Astrocyte (in vitro differentiated cells and primary cell): ENCODE measurements around the gene ADGRG4. TPM values are rescaled to one million over a fixed set of nuclear protein-coding genes. Genes with fewer than 3 reads are reported as not detected.

Source experiments
- DNase-seq: peaks from one replicate; pipeline ENCODE4 v3.0.0-alpha.2; 2010; ENCODE audit warnings: low read depth
- FAIRE-seq: peaks from 2 replicates; lab custom pipeline; 2011; peaks lifted over from hg19 to GRCh38; lab: Jason Lieb, UNC
- H2AFZ ChIP-seq: 2 replicates; pipeline ENCODE4 v1.6.0; 2012; ENCODE audit warnings: low read depth, low read length, inconsistent platforms
- H3K27ac ChIP-seq: 2 replicates; pipeline ENCODE4 v1.5.1; 2011; ENCODE audit warnings: low read depth, low read length, inconsistent platforms
- H3K27me3 ChIP-seq: 2 replicates; pipeline ENCODE4 v1.6.0; 2011; ENCODE audit warnings: low read length, inconsistent platforms; ENCODE audit not compliant: insufficient read depth
- H3K36me3 ChIP-seq: 2 replicates; pipeline ENCODE4 v1.5.1; 2011; ENCODE audit warnings: low read length, inconsistent platforms; ENCODE audit not compliant: insufficient read depth
- H3K4me1 ChIP-seq: 2 replicates; pipeline ENCODE4 v1.5.1; 2011; ENCODE audit warnings: low read length, inconsistent platforms; ENCODE audit not compliant: insufficient read depth
- H3K4me2 ChIP-seq: 2 replicates; pipeline ENCODE4 v1.6.0; 2012; ENCODE audit warnings: low read length, inconsistent platforms
- H3K4me3 ChIP-seq: 2 replicates; pipeline ENCODE4 v1.5.1; 2011; ENCODE audit warnings: low read depth, mild to moderate bottlenecking, low read length, inconsistent platforms; ENCODE audit not compliant: insufficient read depth
- H3K79me2 ChIP-seq: 2 replicates; pipeline ENCODE4 v1.6.0; 2012; ENCODE audit warnings: mild to moderate bottlenecking, low read length, inconsistent platforms; ENCODE audit not compliant: insufficient read depth
- H3K9ac ChIP-seq: 2 replicates; pipeline ENCODE4 v1.6.0; 2012; ENCODE audit warnings: mild to moderate bottlenecking, low read length, inconsistent platforms
- H3K9me3 ChIP-seq: 2 replicates; pipeline ENCODE4 v1.5.1; 2012; ENCODE audit warnings: low read depth, mild to moderate bottlenecking, low read length, inconsistent platforms; ENCODE audit not compliant: insufficient read depth
- H4K20me1 ChIP-seq: 2 replicates; pipeline ENCODE4 v1.6.0; 2012; ENCODE audit warnings: low read length, inconsistent platforms; ENCODE audit not compliant: insufficient read depth
- H3K27ac Mint-ChIP-seq: one replicate; pipeline ENCODE4 v1.8.0; 2021; ENCODE audit warnings: mild to moderate bottlenecking, mixed read lengths; ENCODE audit not compliant: unreplicated experiment
- H3K27me3 Mint-ChIP-seq: one replicate; pipeline ENCODE4 v1.8.0; 2021; ENCODE audit warnings: low read depth, mixed read lengths; ENCODE audit not compliant: unreplicated experiment
- H3K36me3 Mint-ChIP-seq: one replicate; pipeline ENCODE4 v1.8.0; 2021; ENCODE audit warnings: low read depth, mixed read lengths; ENCODE audit not compliant: unreplicated experiment
- H3K4me1 Mint-ChIP-seq: one replicate; pipeline ENCODE4 v1.8.0; 2021; ENCODE audit warnings: low read depth, mixed read lengths; ENCODE audit not compliant: unreplicated experiment
- H3K4me3 Mint-ChIP-seq: one replicate; pipeline ENCODE4 v1.8.0; 2021; ENCODE audit warnings: mild to moderate bottlenecking, moderate library complexity, mixed read lengths; ENCODE audit not compliant: unreplicated experiment
- H3K9me3 Mint-ChIP-seq: one replicate; pipeline ENCODE4 v1.8.0; 2021; ENCODE audit warnings: mild to moderate bottlenecking, mixed read lengths; ENCODE audit not compliant: unreplicated experiment
- CTCF ChIP-seq: IDR thresholded peaks from 2 replicates; pipeline ENCODE4 v1.5.1; 2011; ENCODE audit warnings: low read depth, mild to moderate bottlenecking, inconsistent platforms, low read length, moderate library complexity; ENCODE audit not compliant: insufficient read depth
- EZH2 ChIP-seq: IDR thresholded peaks from 2 replicates; pipeline ENCODE4 v1.6.1; 2012; ENCODE audit warnings: mild to moderate bottlenecking, low read length, inconsistent platforms; ENCODE audit not compliant: insufficient read depth
- total RNA-seq: library from RNA; stranded (reverse); gene quantifications from 2 replicates; pipeline ENCODE4 v1.2.1, GENCODE V29; 2021

ADGRG4 gene
- total RNA-seq, 1 donor from 2014 or later: 0.14 TPM

- FAIRE-seq: peak; percentile 82
Observed at GRCh38 chrX:136397001-136397400, 96.2 kb downstream of the ADGRG4 start.

GRCh38 chrX:136405126-136405525 is 104.4 kb downstream of the ADGRG4 start:
- H4K20me1 ChIP-seq: no peaks in the 10 kb centered on the region

More at GRCh38 chrX:136397001-136397400, 96.2 kb downstream of the ADGRG4 start:
- H3K27me3 Mint-ChIP-seq: no peaks in the 10 kb centered on the region
- peaks cover 2% of the 10 kb centered on the region for H3K9me3 Mint-ChIP-seq
- DNase-seq: no peak
- no peak overlapping the region for H3K4me3 Mint-ChIP-seq
- Histone ChIP-seq H3K4me2 (no peak overlapping the region), H3K9ac (no peak overlapping the region), H3K27ac (no peak overlapping the region), H3K4me1 (no peaks in the 10 kb centered on the region), H3K9me3 (no peaks in the 10 kb centered on the region), H3K36me3 (no peaks in the 10 kb centered on the region), H3K4me3 (no peak overlapping the region), H3K79me2 (no peaks in the 10 kb centered on the region), H2AFZ (no peak overlapping the region), H4K20me1 (no peaks in the 10 kb centered on the region), H3K27me3 (no peaks in the 10 kb centered on the region)
- no peak overlapping the region for H3K27ac Mint-ChIP-seq
- H3K36me3 Mint-ChIP-seq: no peaks in the 10 kb centered on the region
- no peaks in the 10 kb centered on the region for H3K4me1 Mint-ChIP-seq
- no peak for TF ChIP-seq EZH2
- no peak for TF ChIP-seq CTCF

More at GRCh38 chrX:136405126-136405525, 104.4 kb downstream of the ADGRG4 start:
- no peak overlapping the region for H3K27ac ChIP-seq
- H3K9ac ChIP-seq: no peak overlapping the region
- TF ChIP-seq CTCF: no peak
- TF ChIP-seq EZH2: no peak
- H2AFZ ChIP-seq: no peak overlapping the region
- Mint-ChIP-seq H3K27me3 (no peaks in the 10 kb centered on the region), H3K4me3 (no peak overlapping the region), H3K9me3 (peaks cover 2% of the 10 kb centered on the region), H3K27ac (no peak overlapping the region), H3K4me1 (no peaks in the 10 kb centered on the region), H3K36me3 (no peaks in the 10 kb centered on the region)
- H3K4me3 ChIP-seq: no peak overlapping the region
- H3K4me1 ChIP-seq: no peaks in the 10 kb centered on the region
- no peaks in the 10 kb centered on the region for H3K27me3 ChIP-seq
- H3K4me2 ChIP-seq: no peak overlapping the region
- H3K9me3 ChIP-seq: no peaks in the 10 kb centered on the region
- FAIRE-seq: no peak
- no peak for DNase-seq
- H3K79me2 ChIP-seq: no peaks in the 10 kb centered on the region
- H3K36me3 ChIP-seq: no peaks in the 10 kb centered on the region
